Stomach (tissue), 9 donors: ENCODE data around the gene PTMA. TPM values are rescaled to one million over a fixed set of nuclear protein-coding genes. Genes with fewer than 3 reads are reported as not detected.
A peak's percentile ranks its signal among the peaks of the same experiment; 100 is the strongest.

Experiments used
- DNase-seq, 2 donors: peaks; one replicate each; pipeline versions ENCODE4 v3.0.0 to v3.0.0-alpha.2; 2013 to 2019
- H3K27ac ChIP-seq, 5 donors: fragments of 200-600 bp in 4 of 5; sonication (generic) in 4 of 5; one replicate each; pipeline ENCODE4 v1.5.1; 2013 to 2019; ENCODE audit warnings: mild to moderate bottlenecking in 1 of 5, moderate library complexity in 1 of 5
- H3K27me3 ChIP-seq, 3 donors: fragments of 200-600 bp; sonication (generic); one replicate each; pipeline ENCODE4 v1.5.1; 2017 to 2019; ENCODE audit warnings: mixed run types in 1 of 3
- H3K36me3 ChIP-seq, 4 donors: fragments of 200-600 bp; sonication (generic); 1 replicate in 3 of 4; 2 replicates in 1 of 4; pipeline ENCODE4 v1.5.1; 2016 to 2019
- H3K4me1 ChIP-seq, 4 donors: fragments of 200-600 bp; sonication (generic); one replicate each; pipeline ENCODE4 v1.5.1; 2016 to 2019
- H3K4me3 ChIP-seq, 4 donors: fragments of 200-600 bp; sonication (generic) in 3 of 4; one replicate each; pipeline ENCODE4 v1.5.1; 2016 to 2019; ENCODE audit warnings: mild to moderate bottlenecking in 1 of 4
- H3K9me3 ChIP-seq, 4 donors: fragments of 200-600 bp; sonication (generic); one replicate each; pipeline ENCODE4 v1.5.1; 2016 to 2019
- CTCF ChIP-seq, 7 experiments: fragments of 450-650 bp in 4 of 7; fragments of 200-600 bp in 3 of 7; sonication (generic) in 3 of 7; IDR thresholded peaks; one replicate each; pipeline ENCODE4 v1.5.1; 2016 to 2019; ENCODE audit warnings: antibody characterized with exemption in 7 of 7, control low read depth in 2 of 7, mild to moderate bottlenecking in 1 of 7
- EP300 ChIP-seq: sonication (generic); formaldehyde crosslinking; IDR thresholded peaks from one replicate; pipeline ENCODE4 v1.6.1; 2017; ENCODE audit warnings: antibody characterized with exemption
- POLR2A ChIP-seq, 4 donors: fragments of 450-650 bp; IDR thresholded peaks; one replicate each; pipeline ENCODE4 v1.6.1; 2016; ENCODE audit warnings: antibody characterized with exemption in 4 of 4, control low read depth in 2 of 4, mild to moderate bottlenecking in 1 of 4, moderate library complexity in 1 of 4
- POLR2AphosphoS5 ChIP-seq, 3 donors: sonication (generic); formaldehyde crosslinking; IDR thresholded peaks; one replicate each; pipeline ENCODE4 v1.6.1; 2016; ENCODE audit warnings: antibody characterized with exemption in 3 of 3
- WGBS, 5 donors: extraction: QIAGEN DNeasy Blood & Tissue Kit in 3 of 5; methylation state at CpG; one replicate each; pipeline versions ENCODE4 v1.1.5 to v1.1.7; 2013 to 2018; 5-methylcytosine and 5-hydroxymethylcytosine counted together
- intact Hi-C: fragments of 100-400 bp; cut with DNase I; formaldehyde crosslinking; loops from one replicate; pipeline ENCODE4 v1.15.1; 2023; ENCODE audit warnings: low total_unique reads
- polyA plus RNA-seq, 3 donors: library from polyadenylated mRNA; stranded (reverse); fragments of 200-250 nt; gene quantifications; one replicate each; pipeline ENCODE4 v1.2.3, GENCODE V29; 2013
- total RNA-seq, 5 donors: library from RNA; depleted of rRNA; stranded (reverse); fragments of >200 nt; gene quantifications; one replicate each; pipeline versions ENCODE4 v1.1.0 to v1.2.3, GENCODE V29; 2014 to 2016
- donor health status: healthy with polysubstance abuse.
- donor health status: Bipolar disorder and iron deficiency.
- donor health status: healthy.

Gene PTMA
- total and polyA plus RNA-seq, 8 donors, result 244 to 2,006 (median 1,059) TPM

- peak; percentile 82 to 92 for DNase-seq
- Histone ChIP-seq H3K27ac (peak overlapping the region; percentile 82 to 95 (median 91)), H3K9me3 (no peaks in the 10 kb centered on the region), H3K4me3 (peak overlapping the region in 1 of 4 donors; percentile 7), H3K27me3 (no peaks in the 10 kb centered on the region), H3K36me3 (no peaks in the 10 kb centered on the region), H3K4me1 (peaks cover 54 to 72% (median 62%) of the 10 kb centered on the region in 4 donors)
- TF ChIP-seq POLR2A (IDR thresholded peaks at IDR 0.05) (no peak), POLR2AphosphoS5 (IDR thresholded peaks at IDR 0.05) (peak in 2 of 3 donors; percentile 64 to 78), EP300 (no peak), CTCF (IDR thresholded peaks at IDR 0.05) (no peak)
- intact Hi-C loops, result loop anchor here (5.0 kb wide), 1 partner anchor 61 kb away; no protein-coding TSS in a partner anchor
- 18 to 35% (median 24%) methylated on average over 6 of the region's 6 CpGs for WGBS, 5 donors
These were observed 35.0 kb upstream of the PTMA start for GRCh38 chr2:231673348-231673770.

GRCh38 chr2:231674587-231675338, 33.6 kb upstream of the PTMA start:
- WGBS, 5 donors, result 8 to 40% (median 21%) methylated on average over 10 to 20 of the region's 20 CpGs
- no peaks in the 10 kb centered on the region for H3K9me3 ChIP-seq
- peak; percentile 68 to 91 for DNase-seq
- H3K27me3 ChIP-seq, result no peaks in the 10 kb centered on the region
- peak in 2 of 3 donors; percentile 5 to 8 for TF ChIP-seq POLR2AphosphoS5 (IDR thresholded peaks at IDR 0.05)
- TF ChIP-seq POLR2A (IDR thresholded peaks at IDR 0.05), result no peak
- TF ChIP-seq CTCF (IDR thresholded peaks at IDR 0.05), result peak in 5 of 7 experiments; percentile 68 to 86 (median 75)
- H3K36me3 ChIP-seq, result no peaks in the 10 kb centered on the region
- intact Hi-C loops, result loop anchor here (5.0 kb wide), 2 partner anchors 38 to 62 kb away; no protein-coding TSS in a partner anchor
- H3K4me3 ChIP-seq, result peak overlapping the region in 1 of 4 donors; percentile 6
- H3K27ac ChIP-seq, result peak overlapping the region; percentile 82 to 95 (median 91)
- H3K4me1 ChIP-seq, result peaks cover 54 to 69% (median 60%) of the 10 kb centered on the region in 4 donors

- Histone ChIP-seq H3K27ac (no peak overlapping the region), H3K4me3 (no peak overlapping the region), H3K4me1 (peaks cover 53 to 66% (median 59%) of the 10 kb centered on the region in 4 donors), H3K36me3 (no peaks in the 10 kb centered on the region), H3K27me3 (no peaks in the 10 kb centered on the region), H3K9me3 (no peaks in the 10 kb centered on the region)
- DNase-seq, result no peak
- WGBS, 5 donors, result 87 to 94% (median 90%) methylated on average over 4 to 6 of the region's 6 CpGs
- intact Hi-C loops, result loop anchor here (5.0 kb wide), 1 partner anchor 36 kb away; no protein-coding TSS in a partner anchor
- TF ChIP-seq CTCF (IDR thresholded peaks at IDR 0.05), result no peak
- no peak for TF ChIP-seq POLR2AphosphoS5 (IDR thresholded peaks at IDR 0.05)
- TF ChIP-seq EP300, result no peak
- no peak for TF ChIP-seq POLR2A (IDR thresholded peaks at IDR 0.05)
These were observed 32.1 kb upstream of the PTMA start for GRCh38 chr2:231676243-231676642.

GRCh38 chr2:231677632-231678104, 30.7 kb upstream of the PTMA start:
- no peak for TF ChIP-seq POLR2A (IDR thresholded peaks at IDR 0.05)
- peak in 6 of 7 experiments; percentile 95 to 100 (median 98) for TF ChIP-seq CTCF (IDR thresholded peaks at IDR 0.05)
- TF ChIP-seq EP300, result no peak
- TF ChIP-seq POLR2AphosphoS5 (IDR thresholded peaks at IDR 0.05), result peak in 1 of 3 donors; percentile 75
- DNase-seq, result peak; percentile 92 to 95
- 0 to 3% (median 1%) methylated on average over 8 of the region's 8 CpGs for WGBS, 5 donors
- intact Hi-C loops, result loop anchor here (5.0 kb wide), 1 partner anchor 35 kb away; no protein-coding TSS in a partner anchor
- H3K36me3 ChIP-seq, result no peaks in the 10 kb centered on the region
- H3K9me3 ChIP-seq, result no peaks in the 10 kb centered on the region
- H3K4me3 ChIP-seq, result no peak overlapping the region
- peaks cover 47 to 66% (median 56%) of the 10 kb centered on the region in 4 donors for H3K4me1 ChIP-seq
- peak overlapping the region in 1 of 5 donors; percentile 13 for H3K27ac ChIP-seq
- H3K27me3 ChIP-seq, result no peaks in the 10 kb centered on the region
